ENCODE measurements around the gene FANCM. TPM values are rescaled to one million over a fixed set of nuclear protein-coding genes. Genes with fewer than 3 reads are reported as not detected.

Gene FANCM
- total RNA-seq, 1 experiment from 2014 or later: 11.7 TPM

DNA sequence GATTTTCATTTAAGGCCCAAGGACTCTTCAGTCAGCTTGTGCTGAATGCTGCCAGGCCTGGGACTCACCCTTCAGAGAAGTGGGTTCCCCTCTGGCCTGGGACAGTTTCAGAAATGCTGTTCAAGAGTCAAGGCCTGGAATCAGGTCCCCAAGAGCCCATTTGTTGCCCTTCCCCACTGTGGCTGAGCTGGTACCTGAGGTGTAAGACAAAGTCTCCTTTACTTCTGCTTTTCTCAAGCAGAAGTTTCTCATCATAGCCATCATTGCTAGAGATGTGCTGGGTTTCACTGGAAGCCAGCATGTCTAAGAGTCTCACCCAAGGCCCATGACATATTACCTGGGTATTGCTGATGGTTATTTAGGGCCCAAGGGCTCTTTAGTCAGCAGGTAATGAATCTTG is 8.9 kb downstream of the FANCM start:
- ATAC-seq (no peak), DNase-seq (no peak)
- H3K9me3 ChIP-seq (ENCODE audit: low read length): no peaks in the 10 kb centered on the region
- ChIA-PET CTCF (no interaction called here), POLR2A (ENCODE audit: unreplicated experiment) (no interaction called here)
- no peak overlapping the region for H3K4me3 ChIP-seq (ENCODE audit: low read length)
- H3K9ac ChIP-seq (ENCODE audit: low read length): no peak overlapping the region
- no TSS peak for BruUV-seq (replicated peaks)
- H2AFZ ChIP-seq (ENCODE audit: low read length): no peak overlapping the region
- H3K27ac ChIP-seq (ENCODE audit: low read length): no peak overlapping the region
- H3K4me1 ChIP-seq (ENCODE audit: insufficient read depth, low read length): peaks cover 9% of the 10 kb centered on the region
- TF ChIP-seq EZH2phosphoT487 (IDR thresholded peaks at IDR 0.05; ENCODE audit: borderline replicate concordance, low read length) (no peak), EZH2 (IDR thresholded peaks at IDR 0.05; ENCODE audit: low read length, unreplicated experiment) (no peak)
- TF ChIP-seq, protein P1, sequence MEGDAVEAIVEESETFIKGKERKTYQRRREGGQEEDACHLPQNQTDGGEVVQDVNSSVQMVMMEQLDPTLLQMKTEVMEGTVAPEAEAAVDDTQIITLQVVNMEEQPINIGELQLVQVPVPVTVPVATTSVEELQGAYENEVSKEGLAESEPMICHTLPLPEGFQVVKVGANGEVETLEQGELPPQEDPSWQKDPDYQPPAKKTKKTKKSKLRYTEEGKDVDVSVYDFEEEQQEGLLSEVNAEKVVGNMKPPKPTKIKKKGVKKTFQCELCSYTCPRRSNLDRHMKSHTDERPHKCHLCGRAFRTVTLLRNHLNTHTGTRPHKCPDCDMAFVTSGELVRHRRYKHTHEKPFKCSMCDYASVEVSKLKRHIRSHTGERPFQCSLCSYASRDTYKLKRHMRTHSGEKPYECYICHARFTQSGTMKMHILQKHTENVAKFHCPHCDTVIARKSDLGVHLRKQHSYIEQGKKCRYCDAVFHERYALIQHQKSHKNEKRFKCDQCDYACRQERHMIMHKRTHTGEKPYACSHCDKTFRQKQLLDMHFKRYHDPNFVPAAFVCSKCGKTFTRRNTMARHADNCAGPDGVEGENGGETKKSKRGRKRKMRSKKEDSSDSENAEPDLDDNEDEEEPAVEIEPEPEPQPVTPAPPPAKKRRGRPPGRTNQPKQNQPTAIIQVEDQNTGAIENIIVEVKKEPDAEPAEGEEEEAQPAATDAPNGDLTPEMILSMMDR (conservative IDR thresholded peaks at IDR 0.05; ENCODE audit: low read depth, low read length): no peak
- H3F3A ChIP-seq (ENCODE audit: low read length, unreplicated experiment): no peaks in the 10 kb centered on the region
- no peaks in the 10 kb centered on the region for H3K27me3 ChIP-seq (ENCODE audit: low read length)
- peaks cover 30% of the 10 kb centered on the region for H3K79me2 ChIP-seq (ENCODE audit: low read length)
- H3K36me3 ChIP-seq (ENCODE audit: low read depth, low read length): peaks cover 6% of the 10 kb centered on the region; the same call in 1 of the 2 replicates
- intact Hi-C loops (cut with micrococcal nuclease): no loop called here
- no peaks in the 10 kb centered on the region for H4K20me1 ChIP-seq (ENCODE audit: low read length)
- H3K9me2 ChIP-seq (replicated peaks; ENCODE audit: low read length): no peaks in the 10 kb centered on the region
- H3K4me2 ChIP-seq (ENCODE audit: low read length): no peak overlapping the region

DNA sequence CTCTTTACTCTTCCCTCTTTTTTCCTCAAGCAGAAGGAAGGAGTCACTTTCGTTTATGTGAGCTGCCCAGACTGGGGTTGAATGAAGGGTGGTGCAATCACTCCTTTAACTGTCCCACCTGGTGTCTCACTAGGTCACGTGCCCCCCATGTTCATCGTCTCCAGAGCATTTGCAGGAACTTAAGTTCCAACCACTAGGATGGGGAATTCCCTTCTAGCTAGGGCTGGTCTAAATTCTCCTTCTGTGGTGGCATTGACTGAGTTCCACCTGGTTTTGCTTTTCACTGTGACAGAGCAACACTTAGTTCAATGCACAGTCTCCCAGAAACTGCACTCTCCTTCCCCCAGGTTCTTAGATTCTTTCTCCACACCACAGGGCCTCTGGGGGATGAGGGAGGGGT is 9.5 kb downstream of the FANCM start:
- no peak for DNase-seq
- Histone ChIP-seq H3K27ac (ENCODE audit: low read length) (no peak overlapping the region), H2AFZ (ENCODE audit: low read length) (no peak overlapping the region), H3K4me1 (ENCODE audit: insufficient read depth, low read length) (peaks cover 4% of the 10 kb centered on the region), H3K27me3 (ENCODE audit: low read length) (no peaks in the 10 kb centered on the region), H3K4me3 (ENCODE audit: low read length) (no peak overlapping the region), H3K79me2 (ENCODE audit: low read length) (peaks cover 24% of the 10 kb centered on the region), H3K9me2 (replicated peaks; ENCODE audit: low read length) (no peaks in the 10 kb centered on the region), H3K9me3 (ENCODE audit: low read length) (no peaks in the 10 kb centered on the region), H3K4me2 (ENCODE audit: low read length) (no peak overlapping the region), H3K9ac (ENCODE audit: low read length) (no peak overlapping the region), H4K20me1 (ENCODE audit: low read length) (no peaks in the 10 kb centered on the region), H3K36me3 (ENCODE audit: low read depth, low read length) (peaks cover 6% of the 10 kb centered on the region; the same call in 1 of the 2 replicates), H3F3A (ENCODE audit: low read length, unreplicated experiment) (no peaks in the 10 kb centered on the region)
- CTCF ChIA-PET: no interaction called here
- no TSS peak for BruUV-seq (replicated peaks)
- intact Hi-C loops (cut with micrococcal nuclease): no loop called here
- POLR2A ChIA-PET (ENCODE audit: unreplicated experiment): no interaction called here
- TF ChIP-seq EZH2 (IDR thresholded peaks at IDR 0.05; ENCODE audit: low read length, unreplicated experiment) (no peak), EZH2phosphoT487 (IDR thresholded peaks at IDR 0.05; ENCODE audit: borderline replicate concordance, low read length) (no peak)
- TF ChIP-seq, protein P1 (conservative IDR thresholded peaks at IDR 0.05; ENCODE audit: low read depth, low read length): no peak
- no peak for ATAC-seq

DNA sequence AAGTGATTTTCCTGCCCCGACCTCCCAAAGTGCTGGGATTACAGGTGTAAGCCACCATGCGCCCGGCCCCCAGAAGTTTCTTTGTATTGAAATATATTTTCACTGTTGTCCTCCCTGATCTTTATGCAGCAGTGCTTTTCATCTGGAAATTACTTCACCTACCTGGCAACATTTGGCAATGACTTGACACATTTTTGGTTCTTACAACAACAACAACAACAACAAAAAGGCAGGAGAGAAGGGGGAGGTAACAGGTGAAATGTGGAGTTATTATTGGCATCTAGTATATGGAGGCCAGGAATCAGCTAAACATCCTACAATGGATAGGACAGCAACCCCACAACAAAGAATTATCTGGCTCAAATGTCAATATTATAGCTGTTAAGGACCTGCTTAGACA is 13.9 kb downstream of the FANCM start:
- Histone ChIP-seq H3K4me2 (ENCODE audit: low read length) (no peak overlapping the region), H3K4me3 (ENCODE audit: low read length) (no peak overlapping the region), H3K4me1 (ENCODE audit: insufficient read depth, low read length) (no peaks in the 10 kb centered on the region), H3F3A (ENCODE audit: low read length, unreplicated experiment) (no peaks in the 10 kb centered on the region), H4K20me1 (ENCODE audit: low read length) (no peaks in the 10 kb centered on the region), H3K27ac (ENCODE audit: low read length) (no peak overlapping the region), H3K9me2 (replicated peaks; ENCODE audit: low read length) (no peaks in the 10 kb centered on the region), H3K79me2 (ENCODE audit: low read length) (peaks cover 5% of the 10 kb centered on the region; the same call in 1 of the 2 replicates), H2AFZ (ENCODE audit: low read length) (no peak overlapping the region), H3K27me3 (ENCODE audit: low read length) (no peaks in the 10 kb centered on the region), H3K9ac (ENCODE audit: low read length) (no peak overlapping the region), H3K36me3 (ENCODE audit: low read depth, low read length) (peaks cover 5% of the 10 kb centered on the region; the same call in 1 of the 2 replicates), H3K9me3 (ENCODE audit: low read length) (no peaks in the 10 kb centered on the region)
- CTCF ChIA-PET: no interaction called here
- intact Hi-C loops (cut with micrococcal nuclease): no loop called here
- TF ChIP-seq EZH2 (IDR thresholded peaks at IDR 0.05; ENCODE audit: low read length, unreplicated experiment): no peak
- no peak for TF ChIP-seq EZH2phosphoT487 (IDR thresholded peaks at IDR 0.05; ENCODE audit: borderline replicate concordance, low read length)
- TF ChIP-seq, protein P1 (conservative IDR thresholded peaks at IDR 0.05; ENCODE audit: low read depth, low read length): no peak
- POLR2A ChIA-PET (ENCODE audit: unreplicated experiment): no interaction called here
- BruUV-seq (replicated peaks): no TSS peak
- no peak for DNase-seq
- ATAC-seq: no peak
